HCT116 (cell line): ENCODE measurements around the gene ASIC3.

ENCODE experiments used
- RAD21 ChIP-seq: IDR thresholded peaks from 2 replicates; pipeline ENCODE4 v1.6.1; 2012; ENCODE audit warnings: low read depth, mild to moderate bottlenecking
- TF ChIP-seq, protein P1 (sequence below): IDR thresholded peaks from 2 replicates; pipeline ENCODE4 v1.6.1; 2012; ENCODE audit warnings: low read depth
- TF ChIP-seq, protein P2 (sequence below), 3 experiments: fragments of 200-600 bp in 1 of 3; sonication (generic) in 1 of 3; IDR thresholded peaks in 2 of 3; conservative IDR thresholded peaks in 1 of 3; 2 replicates each; pipeline ENCODE4 v1.5.1; 2012 to 2017; ENCODE audit warnings: low read depth in 2 of 3, low read length in 2 of 3, antibody characterized with exemption in 1 of 3, borderline replicate concordance in 1 of 3, control low read depth in 1 of 3, mild to moderate bottlenecking in 1 of 3, mixed read lengths in 1 of 3, mixed run types in 1 of 3, moderate library complexity in 1 of 3; ENCODE audit not compliant: insufficient read depth in 1 of 3

DNA sequence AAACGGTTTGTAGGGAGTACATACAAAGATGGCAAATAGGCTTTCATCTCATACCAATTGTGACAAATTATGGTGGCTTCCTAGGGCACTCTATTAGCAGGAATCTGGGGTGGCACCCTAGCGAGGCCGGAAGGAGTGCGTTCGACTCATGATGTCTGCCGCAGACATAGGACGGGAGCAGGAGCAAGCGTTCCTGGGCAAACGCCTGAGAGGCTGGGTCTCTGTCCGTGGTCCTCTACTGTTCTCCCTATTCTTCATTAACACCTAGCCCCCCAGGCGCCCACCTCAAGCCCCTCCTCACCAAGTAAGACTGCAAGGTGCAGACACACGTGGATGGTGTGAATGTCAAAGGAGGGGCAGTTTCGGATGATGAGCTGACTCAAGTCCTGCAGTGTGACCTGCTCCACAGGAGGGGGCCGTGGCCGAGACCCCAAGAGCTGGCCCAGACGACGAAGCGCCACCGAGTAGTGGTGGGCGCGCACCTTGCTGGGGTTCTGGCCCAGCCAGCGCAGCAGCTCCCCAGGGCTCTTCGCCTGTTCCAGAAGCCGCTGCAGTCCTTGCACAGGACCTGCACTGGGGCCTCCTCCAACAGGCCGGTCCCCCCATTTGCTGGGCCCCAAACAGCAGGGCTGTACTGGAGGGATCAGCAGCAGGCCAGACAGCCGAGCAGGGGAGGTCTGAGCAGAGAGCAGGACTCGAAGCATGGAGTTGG lies 31.0 kb downstream of the ASIC3 start:
- TF ChIP-seq, protein P1, sequence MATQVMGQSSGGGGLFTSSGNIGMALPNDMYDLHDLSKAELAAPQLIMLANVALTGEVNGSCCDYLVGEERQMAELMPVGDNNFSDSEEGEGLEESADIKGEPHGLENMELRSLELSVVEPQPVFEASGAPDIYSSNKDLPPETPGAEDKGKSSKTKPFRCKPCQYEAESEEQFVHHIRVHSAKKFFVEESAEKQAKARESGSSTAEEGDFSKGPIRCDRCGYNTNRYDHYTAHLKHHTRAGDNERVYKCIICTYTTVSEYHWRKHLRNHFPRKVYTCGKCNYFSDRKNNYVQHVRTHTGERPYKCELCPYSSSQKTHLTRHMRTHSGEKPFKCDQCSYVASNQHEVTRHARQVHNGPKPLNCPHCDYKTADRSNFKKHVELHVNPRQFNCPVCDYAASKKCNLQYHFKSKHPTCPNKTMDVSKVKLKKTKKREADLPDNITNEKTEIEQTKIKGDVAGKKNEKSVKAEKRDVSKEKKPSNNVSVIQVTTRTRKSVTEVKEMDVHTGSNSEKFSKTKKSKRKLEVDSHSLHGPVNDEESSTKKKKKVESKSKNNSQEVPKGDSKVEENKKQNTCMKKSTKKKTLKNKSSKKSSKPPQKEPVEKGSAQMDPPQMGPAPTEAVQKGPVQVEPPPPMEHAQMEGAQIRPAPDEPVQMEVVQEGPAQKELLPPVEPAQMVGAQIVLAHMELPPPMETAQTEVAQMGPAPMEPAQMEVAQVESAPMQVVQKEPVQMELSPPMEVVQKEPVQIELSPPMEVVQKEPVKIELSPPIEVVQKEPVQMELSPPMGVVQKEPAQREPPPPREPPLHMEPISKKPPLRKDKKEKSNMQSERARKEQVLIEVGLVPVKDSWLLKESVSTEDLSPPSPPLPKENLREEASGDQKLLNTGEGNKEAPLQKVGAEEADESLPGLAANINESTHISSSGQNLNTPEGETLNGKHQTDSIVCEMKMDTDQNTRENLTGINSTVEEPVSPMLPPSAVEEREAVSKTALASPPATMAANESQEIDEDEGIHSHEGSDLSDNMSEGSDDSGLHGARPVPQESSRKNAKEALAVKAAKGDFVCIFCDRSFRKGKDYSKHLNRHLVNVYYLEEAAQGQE: no peak
- no peak for TF ChIP-seq RAD21
- TF ChIP-seq, protein P2, sequence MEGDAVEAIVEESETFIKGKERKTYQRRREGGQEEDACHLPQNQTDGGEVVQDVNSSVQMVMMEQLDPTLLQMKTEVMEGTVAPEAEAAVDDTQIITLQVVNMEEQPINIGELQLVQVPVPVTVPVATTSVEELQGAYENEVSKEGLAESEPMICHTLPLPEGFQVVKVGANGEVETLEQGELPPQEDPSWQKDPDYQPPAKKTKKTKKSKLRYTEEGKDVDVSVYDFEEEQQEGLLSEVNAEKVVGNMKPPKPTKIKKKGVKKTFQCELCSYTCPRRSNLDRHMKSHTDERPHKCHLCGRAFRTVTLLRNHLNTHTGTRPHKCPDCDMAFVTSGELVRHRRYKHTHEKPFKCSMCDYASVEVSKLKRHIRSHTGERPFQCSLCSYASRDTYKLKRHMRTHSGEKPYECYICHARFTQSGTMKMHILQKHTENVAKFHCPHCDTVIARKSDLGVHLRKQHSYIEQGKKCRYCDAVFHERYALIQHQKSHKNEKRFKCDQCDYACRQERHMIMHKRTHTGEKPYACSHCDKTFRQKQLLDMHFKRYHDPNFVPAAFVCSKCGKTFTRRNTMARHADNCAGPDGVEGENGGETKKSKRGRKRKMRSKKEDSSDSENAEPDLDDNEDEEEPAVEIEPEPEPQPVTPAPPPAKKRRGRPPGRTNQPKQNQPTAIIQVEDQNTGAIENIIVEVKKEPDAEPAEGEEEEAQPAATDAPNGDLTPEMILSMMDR (IDR thresholded peaks at IDR 0.05 in 2 of 3, conservative IDR thresholded peaks at IDR 0.05 in 1 of 3; ENCODE audit: borderline replicate concordance in 1 of 3, insufficient read depth in 1 of 3, low read depth in 2 of 3, low read length in 2 of 3): no peak
